K562 (cell line): ENCODE results near the gene ENO3. TPM values are rescaled to one million over a fixed set of nuclear protein-coding genes. Genes with fewer than 3 reads are reported as not detected.

Source experiments
- ASH1L ChIP-seq: fragments of 450-650 bp; IDR thresholded peaks from 2 replicates; pipeline ENCODE4 v1.6.1; 2018; ENCODE audit warnings: borderline replicate concordance, mild to moderate bottlenecking, low read depth; ENCODE audit not compliant: partially characterized antibody
- CBFB ChIP-seq: sonication (generic); formaldehyde crosslinking; IDR thresholded peaks from 2 replicates; pipeline ENCODE4 v1.4.0; 2020; ENCODE audit warnings: mild to moderate bottlenecking, missing genetic modification reagents
- DMBX1 ChIP-seq: fragments of 250-450 bp; sonication (Bioruptor Pico); IDR thresholded peaks from 2 replicates; pipeline ENCODE4 v1.8.0; 2022; ENCODE audit warnings: inconsistent platforms, mild to moderate bottlenecking, moderate library complexity, borderline replicate concordance
- EGR1 ChIP-seq: fragments of 450-650 bp; conservative IDR thresholded peaks from 2 replicates; pipeline ENCODE4 v1.6.1; 2017; ENCODE audit warnings: mild to moderate bottlenecking
- ELF4 ChIP-seq: fragments of 450-650 bp; formaldehyde crosslinking; IDR thresholded peaks from 2 replicates; pipeline ENCODE4 v1.4.0; 2022; ENCODE audit warnings: missing genetic modification characterization
- FOS ChIP-seq: IDR thresholded peaks from 3 replicates; pipeline ENCODE4 v1.6.1; 2011; ENCODE audit not compliant: insufficient read length; ENCODE audit errors: extremely low read depth
- GABPA ChIP-seq: fragments of 200-800 bp; sonication (Bioruptor generic); conservative IDR thresholded peaks from 2 replicates; pipeline ENCODE4 v1.6.1; 2016; ENCODE audit warnings: low read depth, missing genetic modification characterization, missing compliant biosample characterization
- GABPB1 ChIP-seq: sonication (generic); formaldehyde crosslinking; IDR thresholded peaks from 2 replicates; pipeline ENCODE4 v1.8.0; 2022; ENCODE audit warnings: mild to moderate bottlenecking, missing genetic modification reagents
- HNRNPLL ChIP-seq: fragments of 200-400 bp; formaldehyde crosslinking; IDR thresholded peaks from 2 replicates; pipeline ENCODE4 v1.6.1; 2017; ENCODE audit warnings: low read length, low read depth, mild to moderate bottlenecking; ENCODE audit not compliant: poor library complexity, severe bottlenecking
- ILK ChIP-seq: fragments of 450-650 bp; IDR thresholded peaks from 2 replicates; pipeline ENCODE4 v1.6.1; 2016; ENCODE audit warnings: missing genetic modification characterization, low read depth, mild to moderate bottlenecking, missing compliant biosample characterization, moderate library complexity, borderline replicate concordance
- KDM5B ChIP-seq: fragments of 200-600 bp; sonication (generic); IDR thresholded peaks from 2 replicates; pipeline ENCODE4 v1.6.1; 2012; ENCODE audit warnings: low read depth, mild to moderate bottlenecking, moderate library complexity, low read length, control low read depth, inconsistent platforms; ENCODE audit not compliant: insufficient replicate concordance
- KLF6 ChIP-seq: fragments of 250-450 bp; sonication (Bioruptor Pico); IDR thresholded peaks from 2 replicates; pipeline ENCODE4 v1.4.0; 2020; ENCODE audit warnings: mild to moderate bottlenecking, moderate library complexity, borderline replicate concordance
- MBD2 ChIP-seq: sonication (generic); IDR thresholded peaks from 2 replicates; pipeline ENCODE4 v1.6.1; 2016; ENCODE audit warnings: low read depth, borderline replicate concordance
- MTA3 ChIP-seq: fragments of 450-650 bp; formaldehyde crosslinking; IDR thresholded peaks from 2 replicates; pipeline ENCODE4 v1.6.1; 2017; ENCODE audit warnings: mild to moderate bottlenecking, borderline replicate concordance
- MYC ChIP-seq, 2 experiments: fragments of 250-450 bp in 1 of 2; sonication (Bioruptor Pico) in 1 of 2; IDR thresholded peaks; 2 replicates each; pipeline versions ENCODE4 v1.5.1 to v1.6.1; 2012 to 2021; ENCODE audit warnings: low read depth in 2 of 2, borderline replicate concordance in 1 of 2, improper control_type of control experiment in 1 of 2, low read length in 1 of 2, mild to moderate bottlenecking in 1 of 2, moderate library complexity in 1 of 2
- NEUROD1 ChIP-seq: fragments of 150-350 bp; IDR thresholded peaks from 2 replicates; pipeline ENCODE4 v1.6.1; 2014; ENCODE audit warnings: borderline replicate concordance, low read length, low read depth; ENCODE audit not compliant: partially characterized antibody
- PCBP1 ChIP-seq: fragments of 200-400 bp; formaldehyde crosslinking; IDR thresholded peaks from 2 replicates; pipeline ENCODE4 v1.6.1; 2018; ENCODE audit warnings: mild to moderate bottlenecking, low read depth, low read length; ENCODE audit not compliant: poor library complexity, severe bottlenecking
- PPARD ChIP-seq: fragments of 250-450 bp; sonication (Bioruptor Pico); IDR thresholded peaks from 2 replicates; pipeline ENCODE4 v1.8.0; 2022; ENCODE audit warnings: inconsistent platforms, mild to moderate bottlenecking, moderate library complexity
- RB1 ChIP-seq: fragments of 450-650 bp; IDR thresholded peaks from 2 replicates; pipeline ENCODE4 v1.6.1; 2017; ENCODE audit warnings: low read depth, mild to moderate bottlenecking
- SRSF7 ChIP-seq: fragments of 200-400 bp; formaldehyde crosslinking; optimal IDR thresholded peaks from 2 replicates; pipeline ENCODE3; 2017; ENCODE audit warnings: mild to moderate bottlenecking, low read depth, low read length
- TBP ChIP-seq: optimal IDR thresholded peaks from 2 replicates; pipeline ENCODE3; 2011; ENCODE audit warnings: low read depth, low read length, improper control_type of control experiment
- ZBED1 ChIP-seq: IDR thresholded peaks from 2 replicates; pipeline ENCODE4 v1.6.1; 2014
- ZFP1 ChIP-seq: fragments of 450-650 bp; formaldehyde crosslinking; IDR thresholded peaks from 2 replicates; pipeline ENCODE4 v1.4.0; 2020; ENCODE audit warnings: mild to moderate bottlenecking, mixed read lengths
- ZNF143 ChIP-seq: sonication (generic); formaldehyde crosslinking; IDR thresholded peaks from 2 replicates; pipeline ENCODE4 v1.9.0; 2022; ENCODE audit warnings: mild to moderate bottlenecking, missing genetic modification reagents
- ZNF212 ChIP-seq: fragments of 450-650 bp; formaldehyde crosslinking; IDR thresholded peaks from 2 replicates; pipeline ENCODE4 v1.4.0; 2020; ENCODE audit warnings: mild to moderate bottlenecking
- ZNF263 ChIP-seq: sonication (generic); formaldehyde crosslinking; IDR thresholded peaks from 2 replicates; pipeline ENCODE4 v1.8.0; 2022; ENCODE audit warnings: mild to moderate bottlenecking, missing genetic modification reagents, borderline replicate concordance
- ZNF589 ChIP-seq: fragments of 200-800 bp; sonication (Bioruptor generic); IDR thresholded peaks from 2 replicates; pipeline ENCODE4 v1.6.1; 2016; ENCODE audit warnings: low read depth, missing genetic modification characterization, missing compliant biosample characterization
- ZNF695 ChIP-seq: fragments of 450-650 bp; formaldehyde crosslinking; IDR thresholded peaks from 2 replicates; pipeline ENCODE4 v1.4.0; 2020; ENCODE audit warnings: mild to moderate bottlenecking, moderate library complexity
- polyA plus RNA-seq, 8 experiments: library from polyadenylated mRNA; depleted of rRNA in 4 of 8; stranded (reverse) in 5 of 8; unstranded in 3 of 8; fragments of >200 nt; fragmentation: Nextera tagmentation in 2 of 8; fragmentation: Illumina TruSeq in 1 of 8; extraction: Ambion mirVana in 2 of 8; extraction: Trizol in 1 of 8; gene quantifications; 2 replicates each; pipeline versions ENCODE4 v1.2.1 to v1.2.3, GENCODE V29; 2011 to 2014; ENCODE audit warnings: inconsistent platforms in 1 of 8, missing spikeins in 1 of 8
- total RNA-seq, 7 experiments: library from RNA; depleted of rRNA in 6 of 7; stranded (reverse); fragments of >200 nt in 6 of 7; fragmentation: Illumina TruSeq in 2 of 7; extraction: Trizol in 2 of 7; gene quantifications; 2 replicates each; pipeline versions ENCODE4 v1.2.1 to v1.2.3, GENCODE V29; 2011 to 2021; ENCODE audit warnings: low replicate concordance in 1 of 7
- TF ChIP-seq, protein P1 (sequence below): sonication (generic); formaldehyde crosslinking; IDR thresholded peaks from 2 replicates; pipeline ENCODE4 v1.8.0; 2022; ENCODE audit warnings: missing genetic modification reagents, mild to moderate bottlenecking, moderate library complexity, borderline replicate concordance

The ENO3 gene
- total and polyA plus RNA-seq, 9 of the 15 experiments (the other 6 are each of a cell fraction or from before 2014, with no cell fraction given) = 5.7 to 17.2 (median 9.9) TPM

GRCh38 chr17:4966844-4967538 lies 16.1 kb downstream of the ENO3 start (continued):
- no peak for TF ChIP-seq ZNF695 (CRISPR knock-in tag)
- TF ChIP-seq ZBED1 = no peak
- TF ChIP-seq ZNF212 (CRISPR knock-in tag) = no peak
- peak; percentile 54 for TF ChIP-seq GABPB1 (CRISPR knock-in tag)
- TF ChIP-seq HNRNPLL = peak; percentile 93
- TF ChIP-seq GABPA (tag) = no peak
- TF ChIP-seq DMBX1 (CRISPR knock-in tag) = 0 out of 2 replicates have a peak, but pooled peaks have one; percentile 62
- TF ChIP-seq MYC (IDR thresholded peaks at IDR 0.05; ENCODE audit: low read depth, low read length) = no peak
- TF ChIP-seq MYC (CRISPR knock-in tag; IDR thresholded peaks at IDR 0.05; ENCODE audit: borderline replicate concordance, low read depth) = 0 out of 2 replicates have a peak, but pooled peaks have one; percentile 65
- TF ChIP-seq ILK (tag) = no peak
- TF ChIP-seq ZNF263 (CRISPR knock-in tag) = no peak; the same call in 1 of the 2 replicates
- no peak for TF ChIP-seq RB1
- TF ChIP-seq PPARD (CRISPR knock-in tag) = no peak
- TF ChIP-seq ZFP1 (CRISPR knock-in tag) = no peak
- no peak for TF ChIP-seq CBFB (CRISPR knock-in tag)
- no peak for TF ChIP-seq PCBP1
- TF ChIP-seq NEUROD1 = peak; percentile 98
- peak; percentile 19; the same call in 1 of the 2 replicates for TF ChIP-seq MTA3
- no peak for TF ChIP-seq ELF4 (CRISPR knock-in tag)
- TF ChIP-seq ZNF143 (CRISPR knock-in tag) = 0 out of 2 replicates have a peak, but pooled peaks have one; percentile 16
- TF ChIP-seq MBD2 = peak; percentile 99
- no peak for TF ChIP-seq SRSF7
- no peak for TF ChIP-seq KLF6
- TF ChIP-seq, protein P1, sequence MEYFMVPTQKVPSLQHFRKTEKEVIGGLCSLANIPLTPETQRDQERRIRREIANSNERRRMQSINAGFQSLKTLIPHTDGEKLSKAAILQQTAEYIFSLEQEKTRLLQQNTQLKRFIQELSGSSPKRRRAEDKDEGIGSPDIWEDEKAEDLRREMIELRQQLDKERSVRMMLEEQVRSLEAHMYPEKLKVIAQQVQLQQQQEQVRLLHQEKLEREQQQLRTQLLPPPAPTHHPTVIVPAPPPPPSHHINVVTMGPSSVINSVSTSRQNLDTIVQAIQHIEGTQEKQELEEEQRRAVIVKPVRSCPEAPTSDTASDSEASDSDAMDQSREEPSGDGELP (CRISPR knock-in tag) = 0 out of 2 replicates have a peak, but pooled peaks have one; percentile 7
- peak; percentile 99 for TF ChIP-seq ASH1L
- TF ChIP-seq TBP = peak; percentile 45
- TF ChIP-seq FOS = peak; percentile 98
- TF ChIP-seq KDM5B = peak; percentile 33
- TF ChIP-seq EGR1 = no peak
- TF ChIP-seq ZNF589 (CRISPR knock-in tag) = 0 out of 2 replicates have a peak, but pooled peaks have one; percentile 18
